Endothelial cell of umbilical vein (primary cell): ENCODE data around the gene TEX44. TPM values are rescaled to one million over a fixed set of nuclear protein-coding genes. Genes with fewer than 3 reads are reported as not detected.

ENCODE experiments used
- BruUV-seq: library from RNA; stranded (reverse); fragments of 400-500 nt; replicated peaks from 2 replicates; lab custom pipeline; 2021; lab: Mats Ljungman, UMichigan
- CTCF ChIA-PET: fragments of 300-600, 350-600 bp; sonication (Branson Sonifier 250); formaldehyde crosslinking; loops from one replicate; lab custom pipeline; 2021; ENCODE audit warnings: antibody characterized with exemption, inconsistent platforms; lab: Charles Lee
- POLR2A ChIA-PET: fragments of 300-600, 350-600 bp; sonication (Branson Sonifier 250); formaldehyde crosslinking; loops from one replicate; lab custom pipeline; 2021; ENCODE audit warnings: antibody characterized with exemption, inconsistent platforms; lab: Charles Lee
- DNase-seq: peaks from one replicate; pipeline ENCODE4 v3.0.0-alpha.2; 2011; ENCODE audit warnings: low read depth, low spot score
- FAIRE-seq: peaks from 2 replicates; lab custom pipeline; 2011; peaks lifted over from hg19 to GRCh38; lab: Jason Lieb, UNC
- H2AFZ ChIP-seq: 2 replicates; pipeline ENCODE4 v1.6.0; 2012; ENCODE audit warnings: low read depth, low read length, control low read depth, inconsistent platforms
- H3K27ac ChIP-seq: 2 replicates; pipeline ENCODE4 v1.5.1; 2011; ENCODE audit warnings: low read depth, mild to moderate bottlenecking, control low read depth, low read length, moderate library complexity; ENCODE audit not compliant: insufficient read depth
- H3K27me3 ChIP-seq, 2 experiments: 2 replicates each; pipeline versions ENCODE4 v1.6.0 to v1.6.1; 2011; ENCODE audit warnings: low read length in 2 of 2, mixed read lengths in 1 of 2; ENCODE audit not compliant: control insufficient read depth in 2 of 2, insufficient read depth in 2 of 2
- H3K36me3 ChIP-seq, 2 experiments: 2 replicates in 1 of 2; 3 replicates in 1 of 2; pipeline ENCODE4 v1.5.1; 2011; ENCODE audit warnings: low read length in 2 of 2, mild to moderate bottlenecking in 1 of 2, moderate library complexity in 1 of 2; ENCODE audit not compliant: control insufficient read depth in 2 of 2, insufficient read depth in 2 of 2; ENCODE audit errors: extremely low read depth in 1 of 2
- H3K4me1 ChIP-seq: 3 replicates; pipeline ENCODE4 v1.5.1; 2011; ENCODE audit warnings: mild to moderate bottlenecking, low read length; ENCODE audit not compliant: control insufficient read depth, insufficient read depth; ENCODE audit errors: extremely low read depth
- H3K4me2 ChIP-seq: 2 replicates; pipeline ENCODE4 v1.6.1; 2011; ENCODE audit warnings: low read length, control low read depth, mixed read lengths; ENCODE audit not compliant: insufficient read depth
- H3K4me3 ChIP-seq, 3 experiments: fragments of 200-600 bp in 1 of 3; sonication (generic), shearing (Covaris generic) in 1 of 3; replicated peaks in 1 of 3; 2 replicates each; pipeline ENCODE4 v1.5.1; 2011 to 2016; ENCODE audit warnings: control low read depth in 3 of 3, low read length in 3 of 3, mild to moderate bottlenecking in 2 of 3, inconsistent platforms in 1 of 3, low read depth in 1 of 3, moderate library complexity in 1 of 3; ENCODE audit not compliant: insufficient read depth in 1 of 3
- H3K79me2 ChIP-seq: 2 replicates; pipeline ENCODE4 v1.6.0; 2012; ENCODE audit warnings: low read length, inconsistent platforms; ENCODE audit not compliant: control insufficient read depth, insufficient read depth
- H3K9ac ChIP-seq: replicated peaks from 2 replicates; pipeline ENCODE3; 2011; ENCODE audit warnings: low read length, control low read depth; ENCODE audit not compliant: insufficient read depth; ENCODE audit errors: extremely low read depth
- H3K9me1 ChIP-seq: replicated peaks from 3 replicates; pipeline ENCODE4 v1.6.0; 2011; ENCODE audit warnings: mild to moderate bottlenecking, low read length; ENCODE audit not compliant: control insufficient read depth, insufficient read depth; ENCODE audit errors: extremely low read depth
- H3K9me3 ChIP-seq: replicated peaks from 2 replicates; pipeline ENCODE4 v1.5.1; 2012; ENCODE audit warnings: low read length, inconsistent platforms; ENCODE audit not compliant: control insufficient read depth, insufficient read depth
- H4K20me1 ChIP-seq: replicated peaks from 2 replicates; pipeline ENCODE3; 2011; ENCODE audit warnings: mild to moderate bottlenecking, low read length; ENCODE audit not compliant: control insufficient read depth, insufficient read depth; ENCODE audit errors: extremely low read depth
- CTCF ChIP-seq, 2 donors: IDR thresholded peaks; 1 replicate in 1 of 2; 2 replicates in 1 of 2; pipeline ENCODE4 v1.5.1; 2011; ENCODE audit warnings: low read length in 2 of 2, mild to moderate bottlenecking in 2 of 2, moderate library complexity in 2 of 2, control low read depth in 1 of 2, inconsistent platforms in 1 of 2, low read depth in 1 of 2; ENCODE audit not compliant: insufficient read depth in 1 of 2; ENCODE audit errors: extremely low read depth in 1 of 2
- EZH2 ChIP-seq: IDR thresholded peaks from 2 replicates; pipeline ENCODE4 v1.6.1; 2012; ENCODE audit warnings: borderline replicate concordance, low read depth, mild to moderate bottlenecking, moderate library complexity, low read length, inconsistent platforms; ENCODE audit not compliant: severe bottlenecking
- FOS ChIP-seq: IDR thresholded peaks from 2 replicates; pipeline ENCODE4 v1.6.1; 2011; ENCODE audit warnings: mild to moderate bottlenecking, low read length, moderate library complexity, borderline replicate concordance; ENCODE audit not compliant: insufficient read depth
- GATA2 ChIP-seq: IDR thresholded peaks from 2 replicates; pipeline ENCODE4 v1.7.0; 2011; ENCODE audit warnings: low read depth, mild to moderate bottlenecking, moderate library complexity, mixed read lengths, low read length; ENCODE audit not compliant: insufficient read length, insufficient read depth
- JUN ChIP-seq: IDR thresholded peaks from 2 replicates; pipeline ENCODE4 v1.6.1; 2011; ENCODE audit warnings: borderline replicate concordance, low read depth; ENCODE audit not compliant: insufficient read length, insufficient read depth
- MYC ChIP-seq: IDR thresholded peaks from one replicate; pipeline ENCODE4 v1.6.1; 2011; ENCODE audit warnings: mild to moderate bottlenecking, low read depth, low read length
- POLR2A ChIP-seq: IDR thresholded peaks from 2 replicates; pipeline ENCODE4 v1.6.1; 2012; ENCODE audit warnings: low read depth, mild to moderate bottlenecking, control low read depth, low read length
- POLR2AphosphoS5 ChIP-seq: IDR thresholded peaks from 2 replicates; pipeline ENCODE4 v1.6.1; 2012; ENCODE audit warnings: low read depth, mild to moderate bottlenecking, control low read depth, low read length, moderate library complexity; ENCODE audit not compliant: insufficient read depth
- dilution Hi-C: fragments of 300-500 bp; cut with MboI; formaldehyde crosslinking; loops from one replicate; pipeline ENCODE4 v1.15.0; 2019; ENCODE audit warnings: low sequenced_read_pairs; ENCODE audit not compliant: extremely low pct_ligation_motif_present
- intact Hi-C: fragments of 100-400 bp; cut with micrococcal nuclease; formaldehyde crosslinking; loops from one replicate; pipeline ENCODE4 v1.10.0; 2022
- polyA plus RNA-seq, 4 experiments: library from polyadenylated mRNA; depleted of rRNA in 3 of 4; stranded (reverse) in 3 of 4; unstranded in 1 of 4; fragments of >200 nt; gene quantifications; 2 replicates each; pipeline versions ENCODE4 v1.2.1 to v1.2.3, GENCODE V29; 2011 to 2012; ENCODE audit warnings: missing spikeins in 1 of 4
- total RNA-seq: library from RNA; stranded (reverse); gene quantifications from 2 replicates; pipeline ENCODE4 v1.2.3, GENCODE V29; 2021
- TF ChIP-seq, protein P1 (sequence below): IDR thresholded peaks from 2 replicates; pipeline ENCODE4 v1.6.1; 2011; ENCODE audit not compliant: insufficient read depth, insufficient read length

The TEX44 gene
- total and polyA plus RNA-seq, 2 donors (not counting 3 experiments of a cell fraction or from before 2014, with no cell fraction given) = not detected

- dilution Hi-C loops = no loop called here
Observed at GRCh38 chr2:231622963-231623362, 30.3 kb downstream of the TEX44 start.

More at GRCh38 chr2:231622963-231623362, 30.3 kb downstream of the TEX44 start:
- Histone ChIP-seq H3K4me1 (no peaks in the 10 kb centered on the region), H3K27me3 (no peaks in the 10 kb centered on the region), H3K4me2 (no peak overlapping the region), H3K9me1 (no peaks in the 10 kb centered on the region), H3K36me3 (no peaks in the 10 kb centered on the region), H3K4me3 (no peak overlapping the region), H3K9ac (no peak overlapping the region), H3K27ac (no peak overlapping the region), H2AFZ (no peak overlapping the region), H4K20me1 (no peaks in the 10 kb centered on the region), H3K79me2 (no peaks in the 10 kb centered on the region), H3K9me3 (no peaks in the 10 kb centered on the region)
- TF ChIP-seq CTCF (IDR thresholded peaks at IDR 0.05; ENCODE audit: extremely low read depth in 1 of 2, insufficient read depth in 1 of 2, low read depth in 1 of 2, low read length in 2 of 2) (no peak), POLR2A (no peak), JUN (no peak), GATA2 (no peak), POLR2AphosphoS5 (no peak), FOS (no peak), EZH2 (no peak), MYC (no peak)
- TF ChIP-seq, protein P1, sequence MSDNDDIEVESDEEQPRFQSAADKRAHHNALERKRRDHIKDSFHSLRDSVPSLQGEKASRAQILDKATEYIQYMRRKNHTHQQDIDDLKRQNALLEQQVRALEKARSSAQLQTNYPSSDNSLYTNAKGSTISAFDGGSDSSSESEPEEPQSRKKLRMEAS = no peak
- DNase-seq = no peak
- BruUV-seq = no TSS peak
- CTCF ChIA-PET = interaction anchor here (0.6 to 1.8 kb wide), 5 partner anchors 20 to 92 kb away, joined by 3 to 4 read pairs (median 4); no protein-coding TSS in a partner anchor
- intact Hi-C loops = no loop called here
- POLR2A ChIA-PET = no interaction called here
- FAIRE-seq = peak; percentile 24
